WTC11 (cell line): ENCODE data around the gene PC. TPM values are rescaled to one million over a fixed set of nuclear protein-coding genes. Genes with fewer than 3 reads are reported as not detected.

ENCODE experiments used
- ATAC-seq: fragments of 200-7000 bp; cut with Tn5 transposase; 2 replicates; pipeline ENCODE4 v1.10.0; 2021; ENCODE audit warnings: mild to moderate bottlenecking, moderate library complexity
- CTCF ChIA-PET: fragments of 300-600 bp; sonication (Branson Sonifier 250); formaldehyde crosslinking; loops from one replicate; lab custom pipeline; 2021; ENCODE audit warnings: antibody characterized with exemption; lab: Charles Lee
- POLR2A ChIA-PET: fragments of 350-600 bp; sonication (Branson Sonifier 250); formaldehyde crosslinking; loops from one replicate; lab custom pipeline; 2021; ENCODE audit warnings: antibody characterized with exemption; lab: Charles Lee
- DNase-seq: peaks from one replicate; pipeline ENCODE4 v3.0.0; 2021; ENCODE audit warnings: low spot score
- H3K27ac Mint-ChIP-seq: 2 replicates; pipeline ENCODE4 v1.8.0; 2021; ENCODE audit warnings: mixed read lengths
- H3K27me3 Mint-ChIP-seq: 2 replicates; pipeline ENCODE4 v1.8.0; 2021; ENCODE audit warnings: low read depth, mild to moderate bottlenecking, moderate library complexity, mixed read lengths
- H3K36me3 Mint-ChIP-seq: 2 replicates; pipeline ENCODE4 v1.8.0; 2021; ENCODE audit warnings: mixed read lengths
- H3K4me1 Mint-ChIP-seq: 2 replicates; pipeline ENCODE4 v1.8.0; 2022; ENCODE audit warnings: mixed read lengths
- H3K4me3 Mint-ChIP-seq: 2 replicates; pipeline ENCODE4 v1.8.0; 2021; ENCODE audit warnings: mild to moderate bottlenecking, moderate library complexity, mixed read lengths
- H3K9me3 Mint-ChIP-seq: 2 replicates; pipeline ENCODE4 v1.8.0; 2021; ENCODE audit warnings: mixed read lengths
- ATF1 ChIP-seq: sonication (generic); formaldehyde crosslinking; IDR thresholded peaks from 2 replicates; pipeline ENCODE4 v1.8.1; 2023; ENCODE audit warnings: mild to moderate bottlenecking, moderate library complexity, missing genetic modification reagents
- CBFB ChIP-seq: sonication (generic); formaldehyde crosslinking; IDR thresholded peaks from 2 replicates; pipeline ENCODE4 v1.8.1; 2022; ENCODE audit warnings: mild to moderate bottlenecking, low read depth, missing genetic modification reagents
- ELF4 ChIP-seq: sonication (generic); formaldehyde crosslinking; IDR thresholded peaks from 2 replicates; pipeline ENCODE4 v1.8.1; 2022; ENCODE audit warnings: low read depth, mild to moderate bottlenecking, moderate library complexity, missing genetic modification reagents
- FOXJ3 ChIP-seq: sonication (generic); formaldehyde crosslinking; IDR thresholded peaks from 2 replicates; pipeline ENCODE4 v1.9.0; 2021; ENCODE audit warnings: missing genetic modification reagents, mild to moderate bottlenecking, borderline replicate concordance
- FOXK1 ChIP-seq: sonication (generic); formaldehyde crosslinking; IDR thresholded peaks from 2 replicates; pipeline ENCODE4 v1.8.0; 2022; ENCODE audit warnings: mild to moderate bottlenecking, moderate library complexity, missing genetic modification reagents
- FOXP1 ChIP-seq: sonication (generic); formaldehyde crosslinking; IDR thresholded peaks from 2 replicates; pipeline ENCODE4 v1.8.0; 2022; ENCODE audit warnings: missing genetic modification reagents, mild to moderate bottlenecking, moderate library complexity, borderline replicate concordance
- JAZF1 ChIP-seq: fragments of 250-450 bp; sonication (Bioruptor Pico); IDR thresholded peaks from 2 replicates; pipeline ENCODE4 v1.9.0; 2021; ENCODE audit warnings: moderate library complexity, mild to moderate bottlenecking, inconsistent platforms
- KAT7 ChIP-seq: sonication (generic); formaldehyde crosslinking; IDR thresholded peaks from 2 replicates; pipeline ENCODE4 v1.8.1; 2023; ENCODE audit warnings: missing genetic modification reagents, mild to moderate bottlenecking, borderline replicate concordance
- SMAD4 ChIP-seq: sonication (generic); formaldehyde crosslinking; IDR thresholded peaks from 2 replicates; pipeline ENCODE4 v1.8.0; 2022; ENCODE audit warnings: mild to moderate bottlenecking, missing genetic modification reagents
- SOX15 ChIP-seq: fragments of 250-450 bp; sonication (Bioruptor Pico); IDR thresholded peaks from 2 replicates; pipeline ENCODE4 v1.9.0; 2021; ENCODE audit warnings: mild to moderate bottlenecking
- TP53 ChIP-seq: sonication (generic); formaldehyde crosslinking; IDR thresholded peaks from 2 replicates; pipeline ENCODE4 v1.8.1; 2023; ENCODE audit warnings: mild to moderate bottlenecking, missing genetic modification reagents
- ZNF138 ChIP-seq: sonication (generic); formaldehyde crosslinking; conservative IDR thresholded peaks from 2 replicates; pipeline ENCODE4 v1.8.1; 2022; ENCODE audit warnings: mild to moderate bottlenecking, moderate library complexity, missing genetic modification reagents
- total RNA-seq: library from RNA; stranded (reverse); gene quantifications from 3 replicates; pipeline ENCODE4 v1.2.3, GENCODE V29; 2021
- TF ChIP-seq, protein P1 (sequence below): fragments of 250-450 bp; sonication (Bioruptor Pico); IDR thresholded peaks from 2 replicates; pipeline ENCODE4 v2.1.2; 2022; ENCODE audit warnings: mild to moderate bottlenecking, moderate library complexity
- TF ChIP-seq, protein P2 (sequence below): sonication (generic); formaldehyde crosslinking; IDR thresholded peaks from 2 replicates; pipeline ENCODE4 v1.8.0; 2023; ENCODE audit warnings: mild to moderate bottlenecking, missing genetic modification reagents
- TF ChIP-seq, protein P3 (sequence below): sonication (generic); formaldehyde crosslinking; IDR thresholded peaks from 2 replicates; pipeline ENCODE4 v1.8.1; 2023; ENCODE audit warnings: mild to moderate bottlenecking, missing genetic modification reagents
- TF ChIP-seq, protein P4 (sequence below): fragments of 250-450 bp; sonication (Bioruptor Pico); IDR thresholded peaks from 2 replicates; pipeline ENCODE4 v1.9.0; 2021; ENCODE audit warnings: moderate library complexity, mild to moderate bottlenecking, inconsistent platforms, borderline replicate concordance
- TF ChIP-seq, protein P5 (sequence below): sonication (generic); formaldehyde crosslinking; IDR thresholded peaks from 2 replicates; pipeline ENCODE4 v1.8.0; 2022; ENCODE audit warnings: mild to moderate bottlenecking, missing genetic modification reagents
- TF ChIP-seq, protein P6 (sequence below): sonication (generic); formaldehyde crosslinking; IDR thresholded peaks from 2 replicates; pipeline ENCODE4 v1.8.0; 2023; ENCODE audit warnings: missing genetic modification reagents
- TF ChIP-seq, protein P7 (sequence below): sonication (generic); formaldehyde crosslinking; IDR thresholded peaks from 2 replicates; pipeline ENCODE4 v1.8.1; 2022; ENCODE audit warnings: mild to moderate bottlenecking, missing genetic modification reagents, moderate library complexity, borderline replicate concordance

PC gene
- total RNA-seq, 1 experiment from 2014 or later, result 27.2 TPM

DNA sequence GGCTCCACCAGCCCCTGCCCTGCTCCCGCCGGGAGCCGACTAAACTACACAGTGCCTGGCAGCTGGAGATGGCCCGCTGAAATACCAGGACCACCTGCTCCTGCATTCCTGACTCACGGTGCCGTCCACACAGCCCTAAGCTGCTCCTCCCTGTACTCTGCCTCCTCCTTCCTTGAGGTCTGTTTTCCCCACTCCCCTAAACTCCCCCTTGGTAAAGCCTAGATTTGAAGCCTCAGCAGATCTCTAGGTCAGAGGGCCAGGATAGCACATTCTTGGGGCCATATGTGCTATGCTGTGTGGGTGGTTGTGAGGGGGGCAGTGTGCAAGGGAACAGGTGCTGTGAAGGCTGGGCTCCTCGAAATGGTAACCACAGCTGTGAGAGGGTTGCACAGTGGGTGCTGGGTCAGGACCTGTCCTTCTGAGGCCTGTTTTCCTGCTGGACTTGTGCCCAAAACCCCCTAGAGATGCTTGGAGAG, 91.6 kb downstream of the PC start:
- no peaks in the 10 kb centered on the region for H3K9me3 Mint-ChIP-seq
- H3K27ac Mint-ChIP-seq, result no peak overlapping the region
- H3K4me1 Mint-ChIP-seq, result peaks cover 12% of the 10 kb centered on the region
- POLR2A ChIA-PET, result no interaction called here
- CTCF ChIA-PET, result interaction anchor here (0.6 to 3.0 kb wide), 9 partner anchors 10 to 124 kb away, joined by 4 to 18 read pairs (median 8); no protein-coding TSS in a partner anchor
- no peaks in the 10 kb centered on the region for H3K27me3 Mint-ChIP-seq
- no peak for TF ChIP-seq CBFB (CRISPR knock-in tag)
- TF ChIP-seq, protein P1, sequence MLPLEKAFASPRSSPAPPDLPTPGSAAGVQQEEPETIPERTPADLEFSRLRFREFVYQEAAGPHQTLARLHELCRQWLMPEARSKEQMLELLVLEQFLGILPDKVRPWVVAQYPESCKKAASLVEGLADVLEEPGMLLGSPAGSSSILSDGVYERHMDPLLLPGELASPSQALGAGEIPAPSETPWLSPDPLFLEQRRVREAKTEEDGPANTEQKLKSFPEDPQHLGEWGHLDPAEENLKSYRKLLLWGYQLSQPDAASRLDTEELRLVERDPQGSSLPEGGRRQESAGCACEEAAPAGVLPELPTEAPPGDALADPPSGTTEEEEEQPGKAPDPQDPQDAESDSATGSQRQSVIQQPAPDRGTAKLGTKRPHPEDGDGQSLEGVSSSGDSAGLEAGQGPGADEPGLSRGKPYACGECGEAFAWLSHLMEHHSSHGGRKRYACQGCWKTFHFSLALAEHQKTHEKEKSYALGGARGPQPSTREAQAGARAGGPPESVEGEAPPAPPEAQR (CRISPR knock-in tag), result no peak
- TF ChIP-seq, all 79 proteins: peak for 0
- H3K4me3 Mint-ChIP-seq, result no peak overlapping the region
- no peak for ATAC-seq
- DNase-seq, result no peak
- no peaks in the 10 kb centered on the region for H3K36me3 Mint-ChIP-seq

DNA sequence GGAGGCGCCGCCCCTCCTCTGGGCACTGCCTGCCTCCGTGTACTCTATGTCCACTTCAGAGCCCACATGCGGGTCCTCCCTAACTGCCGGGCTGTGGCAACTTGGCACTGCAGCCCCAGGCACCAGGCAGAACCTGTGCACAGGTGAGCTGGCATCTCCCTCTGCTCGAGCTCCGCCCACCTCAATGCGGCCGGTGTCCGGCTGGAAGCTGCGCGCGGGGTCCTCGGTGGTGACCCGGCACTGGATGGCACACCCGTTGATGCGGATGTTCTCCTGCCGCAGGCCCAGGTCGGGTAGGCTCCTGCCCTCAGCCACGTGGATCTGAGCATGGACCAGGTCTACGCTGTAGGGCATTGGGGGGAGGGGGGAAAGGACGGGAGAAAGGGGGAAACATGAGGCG, 92.2 kb downstream of the PC start:
- Mint-ChIP-seq H3K36me3 (no peaks in the 10 kb centered on the region), H3K27ac (no peak overlapping the region), H3K4me3 (no peak overlapping the region), H3K4me1 (peaks cover 12% of the 10 kb centered on the region), H3K27me3 (no peaks in the 10 kb centered on the region), H3K9me3 (no peaks in the 10 kb centered on the region)
- POLR2A ChIA-PET, result no interaction called here
- ATAC-seq (no peak), DNase-seq (no peak)
- CTCF ChIA-PET, result interaction anchor here (0.9 to 3.0 kb wide), 5 partner anchors 14 to 155 kb away, joined by 3 to 18 read pairs (median 8); no protein-coding TSS in a partner anchor
- TF ChIP-seq ZNF138 (CRISPR knock-in tag) (no peak), FOXP1 (CRISPR knock-in tag) (no peak), SMAD4 (CRISPR knock-in tag) (no peak)

DNA sequence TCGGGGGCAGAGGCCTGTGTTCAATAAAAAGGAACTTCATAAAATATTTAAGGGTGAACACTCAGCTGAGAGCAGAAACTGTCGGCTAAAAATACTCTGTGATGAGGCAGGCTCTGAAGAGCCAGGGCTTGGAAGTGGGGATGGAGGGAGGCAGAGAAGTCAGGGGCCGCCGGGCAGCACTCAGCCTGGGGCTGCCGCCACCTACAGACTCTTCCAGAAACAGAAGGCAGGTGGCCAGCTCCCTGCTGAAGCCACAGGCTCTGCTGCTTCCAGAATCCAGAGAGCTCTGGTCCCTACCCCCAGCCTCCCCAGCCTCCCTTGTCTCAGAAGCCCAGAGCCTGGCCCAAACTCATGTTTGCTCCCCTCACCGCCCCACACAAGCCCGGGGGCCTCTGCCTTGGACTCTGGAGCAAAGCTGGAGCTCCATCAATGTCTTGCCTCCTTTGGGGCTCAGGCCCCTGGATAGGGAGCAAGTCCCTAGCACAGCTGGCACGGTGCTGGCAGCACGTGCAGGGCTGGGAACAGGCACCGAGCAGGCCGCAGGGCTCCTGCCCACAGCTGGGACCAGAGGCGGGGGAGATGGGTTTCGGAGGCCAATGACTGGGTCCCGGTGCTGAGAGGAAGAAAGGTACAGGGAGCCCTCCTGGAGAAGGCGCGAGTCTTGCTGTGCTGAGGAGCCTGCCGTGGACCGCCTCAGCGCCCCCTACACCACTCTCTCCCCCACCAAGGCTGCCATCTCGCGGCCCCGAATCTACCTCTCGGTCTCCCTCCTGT, 93.1 kb downstream of the PC start:
- DNase-seq (no peak), ATAC-seq (no peak)
- no peak overlapping the region for H3K4me3 Mint-ChIP-seq
- no peaks in the 10 kb centered on the region for H3K36me3 Mint-ChIP-seq
- TF ChIP-seq, protein P2, sequence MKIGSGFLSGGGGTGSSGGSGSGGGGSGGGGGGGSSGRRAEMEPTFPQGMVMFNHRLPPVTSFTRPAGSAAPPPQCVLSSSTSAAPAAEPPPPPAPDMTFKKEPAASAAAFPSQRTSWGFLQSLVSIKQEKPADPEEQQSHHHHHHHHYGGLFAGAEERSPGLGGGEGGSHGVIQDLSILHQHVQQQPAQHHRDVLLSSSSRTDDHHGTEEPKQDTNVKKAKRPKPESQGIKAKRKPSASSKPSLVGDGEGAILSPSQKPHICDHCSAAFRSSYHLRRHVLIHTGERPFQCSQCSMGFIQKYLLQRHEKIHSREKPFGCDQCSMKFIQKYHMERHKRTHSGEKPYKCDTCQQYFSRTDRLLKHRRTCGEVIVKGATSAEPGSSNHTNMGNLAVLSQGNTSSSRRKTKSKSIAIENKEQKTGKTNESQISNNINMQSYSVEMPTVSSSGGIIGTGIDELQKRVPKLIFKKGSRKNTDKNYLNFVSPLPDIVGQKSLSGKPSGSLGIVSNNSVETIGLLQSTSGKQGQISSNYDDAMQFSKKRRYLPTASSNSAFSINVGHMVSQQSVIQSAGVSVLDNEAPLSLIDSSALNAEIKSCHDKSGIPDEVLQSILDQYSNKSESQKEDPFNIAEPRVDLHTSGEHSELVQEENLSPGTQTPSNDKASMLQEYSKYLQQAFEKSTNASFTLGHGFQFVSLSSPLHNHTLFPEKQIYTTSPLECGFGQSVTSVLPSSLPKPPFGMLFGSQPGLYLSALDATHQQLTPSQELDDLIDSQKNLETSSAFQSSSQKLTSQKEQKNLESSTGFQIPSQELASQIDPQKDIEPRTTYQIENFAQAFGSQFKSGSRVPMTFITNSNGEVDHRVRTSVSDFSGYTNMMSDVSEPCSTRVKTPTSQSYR (CRISPR knock-in tag), result no peak
- no peak for TF ChIP-seq FOXK1
- TF ChIP-seq, protein P3, sequence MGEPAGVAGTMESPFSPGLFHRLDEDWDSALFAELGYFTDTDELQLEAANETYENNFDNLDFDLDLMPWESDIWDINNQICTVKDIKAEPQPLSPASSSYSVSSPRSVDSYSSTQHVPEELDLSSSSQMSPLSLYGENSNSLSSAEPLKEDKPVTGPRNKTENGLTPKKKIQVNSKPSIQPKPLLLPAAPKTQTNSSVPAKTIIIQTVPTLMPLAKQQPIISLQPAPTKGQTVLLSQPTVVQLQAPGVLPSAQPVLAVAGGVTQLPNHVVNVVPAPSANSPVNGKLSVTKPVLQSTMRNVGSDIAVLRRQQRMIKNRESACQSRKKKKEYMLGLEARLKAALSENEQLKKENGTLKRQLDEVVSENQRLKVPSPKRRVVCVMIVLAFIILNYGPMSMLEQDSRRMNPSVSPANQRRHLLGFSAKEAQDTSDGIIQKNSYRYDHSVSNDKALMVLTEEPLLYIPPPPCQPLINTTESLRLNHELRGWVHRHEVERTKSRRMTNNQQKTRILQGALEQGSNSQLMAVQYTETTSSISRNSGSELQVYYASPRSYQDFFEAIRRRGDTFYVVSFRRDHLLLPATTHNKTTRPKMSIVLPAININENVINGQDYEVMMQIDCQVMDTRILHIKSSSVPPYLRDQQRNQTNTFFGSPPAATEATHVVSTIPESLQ, result no peak
- no peak for TF ChIP-seq JAZF1 (CRISPR knock-in tag)
- TF ChIP-seq ATF1, result no peak
- no peak for TF ChIP-seq SOX15
- TF ChIP-seq ELF4 (CRISPR knock-in tag), result no peak
- TF ChIP-seq, protein P4, sequence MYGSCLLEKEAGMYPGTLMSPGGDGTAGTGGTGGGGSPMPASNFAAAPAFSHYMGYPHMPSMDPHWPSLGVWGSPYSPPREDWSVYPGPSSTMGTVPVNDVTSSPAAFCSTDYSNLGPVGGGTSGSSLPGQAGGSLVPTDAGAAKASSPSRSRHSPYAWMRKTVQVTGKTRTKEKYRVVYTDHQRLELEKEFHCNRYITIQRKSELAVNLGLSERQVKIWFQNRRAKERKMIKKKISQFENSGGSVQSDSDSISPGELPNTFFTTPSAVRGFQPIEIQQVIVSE, result no peak
- TF ChIP-seq, protein P5, sequence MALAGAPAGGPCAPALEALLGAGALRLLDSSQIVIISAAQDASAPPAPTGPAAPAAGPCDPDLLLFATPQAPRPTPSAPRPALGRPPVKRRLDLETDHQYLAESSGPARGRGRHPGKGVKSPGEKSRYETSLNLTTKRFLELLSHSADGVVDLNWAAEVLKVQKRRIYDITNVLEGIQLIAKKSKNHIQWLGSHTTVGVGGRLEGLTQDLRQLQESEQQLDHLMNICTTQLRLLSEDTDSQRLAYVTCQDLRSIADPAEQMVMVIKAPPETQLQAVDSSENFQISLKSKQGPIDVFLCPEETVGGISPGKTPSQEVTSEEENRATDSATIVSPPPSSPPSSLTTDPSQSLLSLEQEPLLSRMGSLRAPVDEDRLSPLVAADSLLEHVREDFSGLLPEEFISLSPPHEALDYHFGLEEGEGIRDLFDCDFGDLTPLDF (CRISPR knock-in tag), result no peak
- no peak for TF ChIP-seq TP53 (CRISPR knock-in tag)
- TF ChIP-seq, protein P6, sequence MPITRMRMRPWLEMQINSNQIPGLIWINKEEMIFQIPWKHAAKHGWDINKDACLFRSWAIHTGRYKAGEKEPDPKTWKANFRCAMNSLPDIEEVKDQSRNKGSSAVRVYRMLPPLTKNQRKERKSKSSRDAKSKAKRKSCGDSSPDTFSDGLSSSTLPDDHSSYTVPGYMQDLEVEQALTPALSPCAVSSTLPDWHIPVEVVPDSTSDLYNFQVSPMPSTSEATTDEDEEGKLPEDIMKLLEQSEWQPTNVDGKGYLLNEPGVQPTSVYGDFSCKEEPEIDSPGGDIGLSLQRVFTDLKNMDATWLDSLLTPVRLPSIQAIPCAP (CRISPR knock-in tag), result no peak
- TF ChIP-seq KAT7 (CRISPR knock-in tag), result no peak
- TF ChIP-seq, protein P7, sequence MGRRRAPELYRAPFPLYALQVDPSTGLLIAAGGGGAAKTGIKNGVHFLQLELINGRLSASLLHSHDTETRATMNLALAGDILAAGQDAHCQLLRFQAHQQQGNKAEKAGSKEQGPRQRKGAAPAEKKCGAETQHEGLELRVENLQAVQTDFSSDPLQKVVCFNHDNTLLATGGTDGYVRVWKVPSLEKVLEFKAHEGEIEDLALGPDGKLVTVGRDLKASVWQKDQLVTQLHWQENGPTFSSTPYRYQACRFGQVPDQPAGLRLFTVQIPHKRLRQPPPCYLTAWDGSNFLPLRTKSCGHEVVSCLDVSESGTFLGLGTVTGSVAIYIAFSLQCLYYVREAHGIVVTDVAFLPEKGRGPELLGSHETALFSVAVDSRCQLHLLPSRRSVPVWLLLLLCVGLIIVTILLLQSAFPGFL, result no peak
- TF ChIP-seq FOXJ3 (CRISPR knock-in tag), result no peak
- ChIA-PET POLR2A (interaction anchor here (1.2 kb wide), 1 partner anchor 9 kb away, joined by 7 read pairs; no protein-coding TSS in a partner anchor), CTCF (interaction anchor here (0.7 to 3.0 kb wide), 8 partner anchors 9 to 156 kb away, joined by 3 to 18 read pairs (median 8); no protein-coding TSS in a partner anchor)
- H3K9me3 Mint-ChIP-seq, result no peaks in the 10 kb centered on the region
- peaks cover 12% of the 10 kb centered on the region for H3K4me1 Mint-ChIP-seq
- H3K27ac Mint-ChIP-seq, result no peak overlapping the region
- H3K27me3 Mint-ChIP-seq, result no peaks in the 10 kb centered on the region
